HG03558 (cell line): ENCODE data around the gene UST.
"Not testable (repeated sequence)": the region's sequence is repeated elsewhere in the genome, so short reads cannot be mapped to it uniquely, and the experiment has no call there.

Experiments
- ATAC-seq: cut with Tn5 transposase; IDR thresholded peaks from one replicate; pipeline ENCODE4 v1.9.1; 2021; ENCODE audit warnings: moderate number of reproducible peaks; ENCODE audit not compliant: unreplicated experiment; ENCODE audit errors: extremely low read depth

Gene UST

DNA sequence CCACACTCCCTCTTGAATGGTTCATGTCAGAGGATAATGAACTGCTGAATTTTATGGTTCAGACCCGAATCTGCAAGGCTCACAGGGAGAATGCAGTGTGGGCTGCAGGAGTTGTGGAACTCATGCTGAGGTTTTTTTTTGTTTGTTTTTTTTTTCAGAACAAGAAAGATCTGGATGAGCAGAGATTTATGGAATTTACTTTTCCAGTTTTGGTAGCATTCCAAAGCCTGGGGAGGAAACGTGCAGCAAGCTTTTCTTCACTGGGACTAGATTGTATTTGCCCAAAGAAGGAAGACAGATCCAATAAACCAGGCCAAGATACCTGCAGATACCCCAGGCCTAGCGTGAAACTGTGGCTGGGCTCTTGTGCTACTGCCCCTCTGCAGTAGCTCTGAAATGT is 346.8 kb downstream of the UST start:
- no peak for ATAC-seq

DNA sequence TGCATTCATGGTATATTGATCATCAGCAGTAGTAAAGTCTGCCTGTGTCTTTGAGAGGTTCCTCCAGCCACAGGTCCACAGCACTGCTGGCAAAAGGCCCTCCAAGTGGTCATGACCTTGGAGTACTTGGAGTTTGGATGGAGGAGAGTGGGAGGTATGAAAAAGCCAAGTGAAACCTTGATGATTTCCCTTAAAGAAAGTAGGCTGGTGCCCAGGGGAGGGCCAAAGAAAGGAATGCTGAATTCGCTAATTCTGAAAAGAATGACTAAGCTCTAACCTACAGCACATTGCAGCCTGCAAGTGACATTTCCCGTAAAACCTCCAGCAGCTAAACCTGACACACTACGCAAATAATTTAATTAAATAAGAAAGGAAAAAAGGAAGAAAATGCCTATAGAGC is 347.3 kb downstream of the UST start:
- no peak for ATAC-seq

- no peak for ATAC-seq
Measured at GRCh38 chr6:149094934-149095351, 348.1 kb downstream of the UST start.

GRCh38 chr6:149095842-149096241 is 349.0 kb downstream of the UST start:
- no peak for ATAC-seq

- no peak for ATAC-seq
Measured at GRCh38 chr6:149097794-149098193, 351.0 kb downstream of the UST start.

DNA sequence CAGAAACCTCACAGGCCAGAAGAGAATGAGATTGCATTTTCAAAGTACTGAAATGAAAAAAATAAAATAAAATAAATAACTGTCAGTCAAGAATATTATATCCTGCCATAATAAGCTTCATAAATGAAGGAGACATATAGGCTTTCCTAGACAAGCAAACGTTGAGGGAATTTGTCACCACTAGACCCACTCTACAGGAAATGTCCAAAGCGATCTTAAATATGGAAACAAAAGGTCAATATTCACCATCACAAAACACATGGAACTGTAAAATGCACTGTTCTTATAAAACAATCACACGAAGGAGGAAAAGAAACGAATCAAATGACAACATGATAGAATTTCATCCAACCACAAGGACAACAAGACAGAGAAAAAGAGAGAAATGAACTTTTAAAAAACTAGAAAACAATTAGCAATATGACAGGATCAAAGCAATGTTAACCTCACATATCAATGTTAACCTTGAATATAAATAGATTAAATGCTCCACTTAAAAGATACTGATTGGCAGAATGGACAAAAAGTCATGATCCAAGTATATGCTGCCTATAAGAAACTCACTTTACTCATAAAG is 352.0 kb downstream of the UST start:
- ATAC-seq, result no peak

- ATAC-seq, result no peak
Measured at GRCh38 chr6:149102324-149102723, 355.5 kb downstream of the UST start.

- not testable (repeated sequence) for ATAC-seq
Measured at GRCh38 chr6:149103950-149104349, 357.1 kb downstream of the UST start.

GRCh38 chr6:149107520-149107919 is 360.7 kb downstream of the UST start:
- no peak for ATAC-seq

- no peak for ATAC-seq
Measured at GRCh38 chr6:149108038-149108748, 361.4 kb downstream of the UST start.

- ATAC-seq, result no peak
Measured at GRCh38 chr6:149108749-149109100, 361.9 kb downstream of the UST start.

DNA sequence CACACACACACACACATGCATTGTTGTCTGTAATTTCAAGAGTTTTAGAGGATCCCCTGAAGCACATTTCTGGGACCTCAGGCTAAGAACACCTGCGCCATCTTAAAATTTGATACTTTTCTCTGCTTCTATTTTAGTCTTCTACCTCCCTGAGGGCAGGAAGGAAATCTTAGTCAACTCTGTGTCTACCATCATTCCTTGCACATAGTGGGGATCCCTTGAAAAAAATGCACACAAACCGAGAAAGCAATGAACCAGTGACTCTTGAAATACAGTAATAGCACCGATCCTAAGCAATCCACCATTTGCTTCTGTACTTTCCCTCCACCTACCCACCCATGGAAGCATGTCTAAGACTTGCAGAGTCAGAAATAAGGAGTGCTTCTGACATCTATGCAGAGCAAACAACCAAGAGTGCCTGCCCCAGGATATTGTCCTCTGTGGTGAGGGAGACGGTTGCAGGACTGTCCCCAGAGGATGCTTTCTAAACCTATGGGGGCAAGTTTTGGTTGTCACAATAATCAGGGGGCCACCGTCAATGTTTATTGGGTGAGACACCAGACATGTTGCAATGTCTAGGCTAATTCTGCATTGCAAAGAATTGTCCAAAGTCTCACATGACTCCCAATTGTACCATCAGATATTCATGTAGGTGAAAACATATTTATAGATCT is 362.7 kb downstream of the UST start:
- ATAC-seq, result no peak

DNA sequence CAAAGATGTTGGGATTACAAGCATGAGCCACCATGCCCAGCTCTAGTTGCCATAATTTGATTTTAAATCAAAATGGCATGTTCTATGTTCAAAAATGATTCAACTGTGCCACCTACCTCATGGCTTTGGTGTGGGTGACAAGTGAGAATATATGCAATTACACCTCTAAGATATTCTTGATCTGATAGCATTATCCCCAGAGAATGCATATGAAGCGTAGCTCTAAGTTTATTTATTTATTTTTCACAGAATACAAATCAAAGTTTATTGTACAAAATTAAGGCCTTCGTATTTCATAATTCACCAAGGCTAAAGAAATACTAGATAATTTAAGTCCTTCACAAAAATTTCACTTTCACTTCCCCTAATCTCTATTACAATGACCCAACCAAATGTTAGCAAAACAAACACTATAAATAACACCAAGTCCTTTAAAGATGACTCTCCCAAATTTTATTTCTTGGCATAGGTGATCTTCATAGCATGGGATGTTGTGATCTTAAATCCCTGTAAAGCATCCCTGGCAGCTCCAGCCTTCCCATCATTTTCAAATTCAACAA is 364.8 kb downstream of the UST start:
- ATAC-seq, result no peak

DNA sequence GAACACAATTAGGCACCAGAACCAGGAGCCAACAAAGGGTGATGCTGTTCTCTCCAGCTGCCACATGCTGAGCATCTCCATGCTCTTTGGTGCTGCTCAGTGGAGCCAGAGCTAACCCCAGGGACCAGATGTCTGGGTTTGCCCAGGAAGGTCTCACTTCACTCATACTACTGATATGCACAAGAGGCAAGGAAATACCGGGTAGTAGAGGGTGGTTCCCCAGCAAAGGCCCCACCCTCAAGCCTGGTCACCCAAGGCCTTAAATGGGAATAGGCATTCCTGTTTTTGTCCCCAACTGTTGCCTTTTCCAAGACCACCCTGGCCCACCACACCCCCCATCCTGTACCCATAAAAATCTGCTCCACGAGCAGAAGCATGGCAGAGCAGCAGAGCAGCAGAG is 366.1 kb downstream of the UST start:
- ATAC-seq, result no peak

DNA sequence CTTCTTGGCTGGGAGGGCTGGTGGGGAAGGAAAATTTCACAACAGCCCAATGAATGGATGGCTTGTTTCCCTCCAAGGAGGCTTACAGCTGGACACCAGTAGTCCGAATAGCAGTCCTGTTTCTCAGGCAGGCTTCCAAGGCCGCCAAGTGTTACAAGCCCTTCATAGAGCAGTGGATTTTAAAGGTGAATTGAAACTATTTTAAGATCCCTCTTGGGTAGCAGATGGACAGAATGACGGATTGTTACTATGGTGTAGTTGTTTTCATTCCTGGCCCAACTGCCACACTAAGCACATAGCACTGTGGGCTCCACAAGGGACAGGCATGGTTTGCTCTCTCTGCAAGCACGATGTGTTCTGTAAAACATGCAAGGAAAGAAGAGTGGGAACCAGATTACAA is 367.3 kb downstream of the UST start:
- no peak for ATAC-seq

DNA sequence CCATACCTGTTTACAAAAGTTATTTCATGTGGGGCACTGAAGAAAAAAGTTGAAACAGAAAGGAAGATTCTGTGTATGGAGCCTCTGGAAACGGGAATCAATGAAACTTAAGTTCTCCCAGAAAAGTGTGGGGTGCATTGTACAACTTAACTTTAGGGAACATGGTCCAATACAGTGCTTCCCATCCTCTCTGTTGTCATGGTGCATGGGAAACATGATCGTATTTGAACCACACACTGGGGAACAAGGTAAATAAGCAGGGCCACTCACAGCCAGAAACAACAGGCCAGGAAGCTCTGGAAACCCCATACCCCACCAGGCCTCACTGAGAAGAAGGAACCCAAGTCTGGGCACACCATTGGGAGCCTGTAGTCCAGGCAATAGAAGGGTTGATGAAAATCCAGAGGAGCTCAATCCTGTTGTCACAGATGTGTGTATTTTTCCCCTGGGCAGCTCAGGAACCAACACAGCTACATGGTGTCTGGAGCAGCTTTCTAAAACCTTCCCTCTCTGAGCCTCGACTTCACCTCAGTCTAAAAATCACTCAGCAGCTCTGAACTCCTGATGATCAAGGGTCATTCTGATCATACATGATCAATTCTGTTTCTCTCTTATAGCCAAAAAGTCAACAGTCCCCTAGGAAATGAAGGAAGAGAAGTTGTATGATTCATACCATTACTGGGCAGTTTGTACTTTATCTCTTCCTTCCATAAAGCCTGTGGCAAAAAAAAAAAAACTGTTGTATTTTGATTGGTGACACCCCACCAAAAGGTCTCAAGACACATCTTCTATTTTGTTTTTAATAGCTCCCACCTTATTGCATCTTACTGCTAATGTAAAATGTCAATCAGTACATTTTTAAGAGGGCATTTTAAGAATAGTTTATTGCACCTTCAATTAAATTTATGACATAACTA is 372.2 kb downstream of the UST start:
- ATAC-seq, result no peak

DNA sequence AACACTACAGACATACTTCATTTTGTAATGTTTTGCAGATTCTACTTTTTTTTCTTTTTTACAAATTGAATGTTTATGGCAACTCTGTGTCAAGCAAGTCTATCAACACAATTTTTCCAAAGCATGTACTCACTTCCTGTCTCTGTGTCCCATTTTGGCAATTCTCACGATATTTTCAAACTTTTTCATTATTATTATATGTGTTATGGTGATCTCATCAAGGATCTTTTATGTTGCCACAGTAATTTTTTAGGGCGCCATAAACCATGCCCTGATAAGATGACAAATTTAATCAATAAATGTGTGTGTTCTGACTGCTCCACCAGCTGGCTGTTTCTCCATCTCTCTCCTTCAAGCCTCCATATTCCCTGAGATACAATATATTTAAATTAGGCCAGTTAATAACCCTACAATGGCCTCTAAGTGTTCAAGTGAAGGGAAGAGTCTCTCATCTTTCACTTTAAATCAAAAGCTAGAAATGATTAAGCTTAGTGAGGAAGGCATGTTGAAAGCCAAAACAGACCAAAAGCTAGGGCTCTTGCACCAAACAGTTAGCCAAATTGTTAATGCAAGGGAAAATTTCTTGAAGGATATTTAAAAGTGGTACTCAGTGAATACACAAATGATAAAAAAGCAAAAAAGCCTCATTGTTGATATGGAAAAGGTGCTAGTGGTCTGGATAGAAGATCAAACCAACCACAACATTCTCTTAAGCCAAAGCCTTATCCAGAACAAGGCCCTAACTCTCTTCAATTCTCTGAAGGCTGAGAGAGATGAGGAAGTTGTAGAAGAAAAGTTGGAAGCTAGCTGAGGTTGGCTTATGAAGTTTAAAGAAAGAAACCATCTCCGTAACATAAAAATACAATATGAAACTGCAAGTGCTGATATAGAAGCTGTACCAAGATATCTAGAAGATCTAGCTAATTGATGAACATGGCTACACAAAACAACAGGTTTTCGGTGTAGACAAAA is 376.3 kb downstream of the UST start:
- no peak for ATAC-seq

DNA sequence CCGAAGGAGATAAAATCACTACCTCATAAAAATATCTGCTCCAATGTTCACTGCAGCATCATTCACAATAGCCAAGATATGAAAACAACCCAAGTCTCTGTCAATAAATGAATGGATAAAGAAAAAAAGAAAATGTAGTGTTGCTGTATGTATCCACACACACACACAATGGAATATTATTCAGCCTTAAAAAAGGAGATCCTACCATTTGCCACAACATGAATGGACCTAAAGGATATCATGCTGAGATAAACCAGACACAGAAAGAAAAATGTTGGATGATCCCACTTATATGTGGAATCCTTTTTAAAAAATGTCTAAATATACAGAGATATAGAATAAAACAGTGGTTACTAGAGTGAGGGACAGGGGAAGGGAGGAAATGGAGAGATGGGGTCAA is 378.5 kb downstream of the UST start:
- no peak for ATAC-seq
